GM21717 (cell line): Measurements from ENCODE around the gene TMEM145.

Experiments
- ATAC-seq: cut with Tn5 transposase; IDR thresholded peaks from one replicate; pipeline ENCODE4 v1.9.1; 2021; ENCODE audit warnings: mild to moderate bottlenecking, moderate library complexity; ENCODE audit not compliant: unreplicated experiment

Gene TMEM145

DNA sequence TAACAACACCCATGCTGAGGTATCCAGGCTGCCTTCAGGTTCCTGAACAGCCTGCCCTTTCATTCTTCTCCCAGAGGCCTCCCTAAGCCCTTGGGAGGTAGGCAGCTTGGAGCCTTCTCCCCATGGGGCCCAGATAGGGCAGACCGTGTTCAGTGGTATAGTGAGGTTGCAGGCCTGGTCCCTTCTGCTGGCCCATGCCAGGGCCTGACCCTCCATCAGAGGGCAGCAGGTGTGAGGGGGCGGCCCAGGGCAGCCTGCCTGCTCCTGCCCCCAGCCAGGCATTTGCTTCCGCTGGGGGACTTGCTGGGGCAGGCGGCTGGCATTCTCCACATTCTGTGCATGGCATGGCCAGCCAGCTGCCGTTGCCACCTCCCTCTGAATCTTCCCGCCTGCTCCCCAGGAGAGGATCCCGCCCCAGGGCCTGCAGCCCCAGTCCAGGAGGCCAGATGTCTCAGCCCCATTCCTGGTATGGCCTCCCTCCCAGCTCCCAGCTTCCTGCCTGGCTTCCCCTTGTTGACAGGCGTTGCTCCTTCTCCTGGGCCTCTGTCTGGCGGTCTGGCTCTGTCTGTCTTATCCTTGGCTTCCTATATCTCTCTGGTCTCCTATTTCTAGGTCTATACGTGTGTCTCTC, 35.2 kb upstream of the TMEM145 start:
- ATAC-seq, result no peak

DNA sequence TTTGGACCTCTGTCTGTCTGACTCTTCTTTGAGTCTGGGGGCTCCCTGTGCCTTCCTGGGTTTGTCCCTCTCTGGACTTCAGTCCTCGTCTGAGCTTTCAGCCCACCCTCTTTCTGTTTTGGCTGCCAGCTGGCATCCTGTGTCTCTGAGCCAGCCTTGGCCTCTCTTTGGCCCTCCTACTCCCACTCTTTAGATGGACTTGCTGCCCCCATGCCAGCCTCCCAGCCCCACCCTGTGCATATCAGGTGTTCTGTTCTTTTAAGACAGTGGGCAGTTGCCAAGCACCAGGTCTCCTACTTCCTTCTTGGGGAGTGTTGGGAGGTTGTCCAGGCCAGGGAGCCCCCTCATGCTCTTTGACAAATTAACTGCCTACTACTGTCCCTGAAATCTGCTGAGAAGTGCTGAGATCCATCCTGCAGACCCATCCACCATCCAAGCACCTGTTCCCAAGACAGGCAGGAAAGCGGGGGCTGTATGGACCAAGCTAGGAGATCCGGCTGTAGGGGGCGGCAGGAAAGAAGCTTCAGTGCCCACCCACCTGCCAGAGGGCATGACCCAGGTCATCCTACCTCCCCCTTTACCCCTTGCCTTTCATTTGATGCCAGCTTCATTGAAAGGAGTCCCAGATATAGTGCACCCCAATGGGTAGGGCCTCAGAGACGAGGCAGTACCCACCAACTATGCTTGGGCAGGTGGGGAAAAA, 34.5 kb upstream of the TMEM145 start:
- no peak for ATAC-seq

DNA sequence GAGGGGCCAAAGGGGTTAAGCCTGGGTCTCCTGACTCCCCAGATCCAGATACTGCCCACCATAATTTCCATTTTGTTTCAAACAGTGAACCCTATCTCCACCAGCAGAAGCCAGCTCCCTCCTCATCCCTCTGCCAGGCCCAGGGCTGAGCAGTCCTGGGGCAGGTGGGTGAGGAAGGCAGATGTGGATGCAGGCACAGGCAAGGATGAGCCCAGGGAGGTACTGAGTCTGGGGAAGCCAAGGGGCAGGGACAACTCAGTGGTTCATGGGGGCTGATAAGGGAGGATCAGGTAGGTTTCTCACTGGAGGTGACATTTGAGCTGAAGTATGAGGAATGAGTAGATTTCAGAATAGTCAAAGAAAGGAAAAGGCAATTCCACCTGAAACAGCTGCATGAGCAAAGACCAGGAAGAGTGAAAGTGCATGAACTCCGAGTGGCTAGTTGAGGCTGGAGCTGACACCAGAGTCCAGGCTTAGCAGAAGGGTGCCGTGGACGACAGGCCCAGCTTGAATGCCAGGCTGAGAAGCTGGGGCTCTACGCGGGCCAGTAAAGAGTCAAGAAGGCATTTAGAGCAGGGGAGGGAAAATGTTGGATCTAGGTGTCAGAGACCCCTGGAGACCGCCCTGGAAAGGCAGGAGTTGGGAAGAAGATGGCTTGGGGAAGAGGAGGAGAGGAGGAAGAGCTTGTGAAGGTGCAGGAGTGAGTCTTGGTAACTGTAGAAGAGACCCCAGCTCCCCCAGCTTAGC, 33.8 kb upstream of the TMEM145 start:
- no peak for ATAC-seq

DNA sequence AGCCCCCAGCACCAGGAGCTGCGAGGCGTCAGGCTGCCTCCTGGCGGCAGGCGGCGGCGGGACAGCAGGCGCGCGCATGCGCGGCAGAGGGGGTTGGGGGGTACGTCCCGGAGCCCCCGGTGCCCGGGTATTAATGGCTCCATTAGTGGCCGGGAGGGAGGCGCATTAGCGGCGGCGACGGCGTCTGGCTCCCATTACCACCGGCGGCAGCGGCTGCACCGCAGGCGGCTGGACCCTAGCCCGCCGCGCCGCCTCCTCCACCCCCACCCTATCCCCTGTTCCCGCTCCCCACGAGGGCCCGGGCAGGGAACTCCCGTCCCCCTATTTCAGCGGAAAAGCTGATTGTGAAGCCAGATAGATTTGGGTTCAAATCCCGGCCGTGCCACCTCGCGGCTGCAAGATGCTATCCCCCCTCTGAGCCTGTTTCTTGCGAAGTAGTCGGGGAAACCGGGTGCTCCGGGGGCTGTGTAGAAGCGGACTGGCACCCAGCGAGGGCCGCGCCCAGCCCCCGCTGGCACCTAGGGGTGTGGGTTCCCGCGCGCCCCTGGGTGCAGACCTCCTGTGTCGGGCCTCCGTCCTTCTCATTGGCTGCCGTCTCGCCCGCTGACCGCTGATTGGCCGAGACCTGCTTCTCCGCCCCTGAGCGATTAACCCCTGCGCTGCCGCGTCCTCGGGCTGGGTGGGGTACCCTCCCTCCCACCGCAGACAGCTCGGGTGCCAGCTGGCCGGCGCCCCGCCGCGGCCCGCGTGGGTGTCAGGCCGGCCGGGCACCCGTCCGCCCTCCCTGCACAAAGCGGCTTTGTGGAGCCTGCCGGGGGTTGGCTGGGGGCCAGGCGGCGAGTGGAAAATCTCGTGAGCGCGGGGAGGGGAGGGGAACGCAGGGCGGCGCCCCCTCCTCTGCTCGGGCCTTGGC, 33.0 kb upstream of the TMEM145 start:
- ATAC-seq, result peak; percentile 27

DNA sequence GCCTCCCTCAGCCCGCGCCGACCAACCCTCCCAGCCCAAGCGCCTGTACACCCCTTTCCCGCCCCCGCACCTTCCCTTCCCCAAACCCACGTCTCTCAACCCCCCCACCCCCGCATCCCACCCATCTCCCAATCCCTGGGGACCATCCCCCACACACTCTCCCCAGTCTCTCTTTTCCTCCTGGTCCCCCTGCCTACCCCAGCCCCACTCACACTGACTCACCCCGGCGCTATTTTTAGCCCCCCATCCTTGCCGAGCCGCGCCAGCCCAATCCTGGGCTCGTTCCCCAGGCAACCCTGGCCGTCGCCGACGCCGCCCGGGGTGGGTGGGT, 32.3 kb upstream of the TMEM145 start:
- ATAC-seq, result no peak

DNA sequence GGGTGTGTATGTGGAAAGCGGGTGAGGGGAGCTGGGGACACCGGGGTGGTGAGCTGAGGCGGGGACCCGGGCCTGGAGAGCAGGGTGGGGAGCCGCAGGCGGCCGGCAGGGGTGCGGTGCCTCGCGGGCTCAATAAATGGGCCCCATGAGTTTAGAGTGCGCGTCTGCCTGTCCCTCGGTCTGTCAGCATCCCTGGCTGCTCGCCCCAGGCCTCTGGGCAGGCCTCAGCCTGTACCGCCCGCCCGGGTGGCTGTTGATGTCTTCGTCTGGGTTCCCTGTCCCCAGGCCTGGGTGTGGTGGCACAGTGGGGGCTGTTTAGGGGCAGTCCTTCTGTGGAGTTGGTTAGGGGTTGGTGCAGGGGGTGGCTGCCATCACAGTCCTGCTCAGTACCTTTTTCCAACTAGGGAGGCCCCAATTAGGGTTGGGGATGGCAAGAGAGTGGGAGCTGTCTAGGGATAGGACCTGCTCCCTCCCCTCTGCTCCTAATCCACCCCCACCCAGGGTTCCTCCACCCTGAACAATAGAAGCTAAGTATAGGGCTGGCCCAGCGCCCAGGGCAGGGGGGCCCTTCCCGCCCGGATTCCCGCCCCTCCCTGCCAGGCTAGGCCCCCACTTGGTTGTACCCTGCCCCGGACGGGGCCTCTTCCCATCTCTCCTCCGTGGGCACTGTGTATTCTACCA, 31.8 kb upstream of the TMEM145 start:
- no peak for ATAC-seq

DNA sequence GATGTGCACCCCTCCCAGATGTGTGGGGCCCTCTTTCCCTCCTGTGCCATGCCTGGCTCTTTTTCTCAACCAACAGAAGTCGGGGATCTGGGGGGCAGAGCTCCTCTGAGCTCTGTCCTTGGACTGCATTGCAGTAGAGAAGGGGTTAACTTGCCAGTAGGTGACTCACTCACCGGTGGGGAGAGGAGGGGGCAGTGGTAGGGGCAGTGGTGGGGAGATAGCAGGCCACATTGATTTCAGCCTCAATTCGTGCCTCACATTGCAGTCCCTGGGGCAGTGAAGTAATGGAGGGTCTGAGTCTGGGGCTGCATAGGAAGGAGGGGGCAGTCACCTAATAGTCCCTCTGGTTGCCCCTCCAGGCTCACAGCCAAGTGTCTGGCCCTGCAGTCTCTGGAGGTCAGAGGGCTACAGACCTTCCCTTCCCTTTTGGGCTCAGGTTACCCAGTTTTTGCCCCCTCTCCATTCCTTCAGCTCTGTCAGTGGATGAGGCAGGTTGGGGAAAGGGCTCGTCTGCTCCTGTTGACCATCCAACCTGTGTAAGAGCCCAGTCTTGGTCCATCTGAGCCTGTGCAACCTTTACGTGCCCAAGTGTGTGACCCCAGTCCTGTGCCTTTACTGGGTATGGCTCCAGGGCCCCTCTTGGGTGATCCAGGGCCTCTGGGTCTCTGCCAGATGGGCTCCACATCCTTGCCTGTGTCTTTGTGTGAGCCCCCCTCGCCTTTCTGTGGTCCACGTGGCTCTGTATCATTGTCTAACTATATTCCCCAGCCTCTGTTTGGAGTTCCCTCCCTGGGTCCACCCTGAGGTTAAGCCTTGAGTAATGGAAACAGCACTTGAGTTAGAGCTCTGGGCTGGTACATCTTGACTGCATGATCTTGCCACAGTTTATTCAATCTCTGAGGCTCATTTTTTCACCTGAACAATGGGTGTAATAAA, 31.0 kb upstream of the TMEM145 start:
- no peak for ATAC-seq

DNA sequence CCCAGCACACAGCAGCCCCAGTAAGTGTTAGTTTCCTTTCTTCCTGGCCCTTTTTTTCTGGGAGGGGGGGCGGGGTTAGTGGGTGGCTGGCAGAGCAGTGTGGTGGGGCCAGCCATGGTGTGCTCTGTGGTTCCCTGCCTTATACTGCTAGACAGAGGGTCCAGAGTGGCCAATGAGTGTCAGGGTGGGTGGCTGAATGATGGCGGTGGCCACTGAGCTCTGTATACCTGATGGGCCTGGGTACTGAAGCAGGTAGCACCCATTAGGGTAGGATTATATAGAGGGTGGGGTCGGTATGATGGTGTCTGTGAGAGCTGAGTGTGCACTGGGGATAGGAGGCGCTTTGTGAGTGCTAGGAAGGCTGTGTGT, 30.3 kb upstream of the TMEM145 start:
- ATAC-seq, result no peak

DNA sequence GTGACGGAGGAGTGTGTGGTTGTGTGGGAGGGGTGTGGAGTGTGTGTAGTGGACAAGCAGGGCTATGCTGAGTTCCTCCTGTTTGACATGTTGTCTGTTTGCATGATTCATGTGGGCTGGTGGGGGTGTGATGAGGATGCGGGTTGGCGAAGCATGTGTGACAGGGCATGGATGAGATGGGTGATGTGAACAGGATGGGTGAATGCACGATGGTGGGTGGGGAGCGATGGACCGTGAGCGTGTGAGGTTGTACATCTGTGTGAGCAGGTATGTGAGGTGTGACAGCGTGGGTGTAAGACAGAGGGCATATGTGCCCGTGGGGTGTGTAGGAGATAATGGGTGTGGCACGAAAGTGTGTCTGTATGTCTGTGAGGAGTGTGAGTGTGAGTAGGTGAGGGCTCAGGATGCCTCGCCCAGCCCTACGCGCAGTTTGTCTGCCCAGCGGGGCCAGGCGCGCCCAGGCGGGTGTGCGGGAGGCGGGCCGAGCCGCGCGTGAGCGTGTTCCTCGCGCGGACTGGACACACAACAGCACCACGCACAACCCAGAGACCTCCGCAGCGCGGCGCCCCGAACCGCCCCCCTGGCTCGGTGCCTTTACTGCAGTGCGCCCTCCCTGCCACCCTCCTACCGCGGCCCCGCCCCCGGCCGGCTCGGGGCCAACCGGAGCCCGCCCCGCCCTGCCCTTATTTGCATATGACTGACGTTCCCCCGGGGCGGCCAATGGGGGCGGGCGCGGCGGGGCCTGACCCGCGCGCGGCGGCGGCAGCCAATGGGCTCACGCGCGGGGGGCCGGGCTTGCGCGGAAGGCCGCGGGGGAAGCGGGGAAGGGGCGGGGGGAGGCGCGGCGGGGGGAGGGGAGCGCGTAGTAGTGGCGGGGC, 29.7 kb upstream of the TMEM145 start:
- peak; percentile 30 for ATAC-seq

DNA sequence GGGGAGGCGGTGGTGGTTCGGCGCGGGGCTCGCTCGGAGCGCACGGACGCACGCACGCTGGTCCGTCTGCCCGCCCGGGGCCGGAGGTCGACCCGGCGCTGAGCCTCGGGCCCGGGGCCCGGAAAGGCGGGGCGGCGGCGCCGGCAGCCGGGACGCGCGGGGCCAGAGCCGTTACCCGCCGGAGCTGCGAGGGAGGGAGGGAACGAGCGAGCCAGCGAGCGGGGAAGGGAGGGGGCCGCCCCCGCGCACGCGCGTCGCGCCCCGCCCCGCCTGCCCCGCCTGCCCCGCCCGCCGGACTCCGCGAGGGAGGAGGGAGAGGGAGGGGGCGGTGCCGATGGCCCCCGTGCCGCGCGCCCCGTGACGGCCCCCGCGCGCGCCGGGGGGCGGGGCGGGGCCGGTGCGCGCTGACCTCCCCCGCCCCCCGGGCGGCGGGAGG, 29.0 kb upstream of the TMEM145 start:
- ATAC-seq, result peak; percentile 20

DNA sequence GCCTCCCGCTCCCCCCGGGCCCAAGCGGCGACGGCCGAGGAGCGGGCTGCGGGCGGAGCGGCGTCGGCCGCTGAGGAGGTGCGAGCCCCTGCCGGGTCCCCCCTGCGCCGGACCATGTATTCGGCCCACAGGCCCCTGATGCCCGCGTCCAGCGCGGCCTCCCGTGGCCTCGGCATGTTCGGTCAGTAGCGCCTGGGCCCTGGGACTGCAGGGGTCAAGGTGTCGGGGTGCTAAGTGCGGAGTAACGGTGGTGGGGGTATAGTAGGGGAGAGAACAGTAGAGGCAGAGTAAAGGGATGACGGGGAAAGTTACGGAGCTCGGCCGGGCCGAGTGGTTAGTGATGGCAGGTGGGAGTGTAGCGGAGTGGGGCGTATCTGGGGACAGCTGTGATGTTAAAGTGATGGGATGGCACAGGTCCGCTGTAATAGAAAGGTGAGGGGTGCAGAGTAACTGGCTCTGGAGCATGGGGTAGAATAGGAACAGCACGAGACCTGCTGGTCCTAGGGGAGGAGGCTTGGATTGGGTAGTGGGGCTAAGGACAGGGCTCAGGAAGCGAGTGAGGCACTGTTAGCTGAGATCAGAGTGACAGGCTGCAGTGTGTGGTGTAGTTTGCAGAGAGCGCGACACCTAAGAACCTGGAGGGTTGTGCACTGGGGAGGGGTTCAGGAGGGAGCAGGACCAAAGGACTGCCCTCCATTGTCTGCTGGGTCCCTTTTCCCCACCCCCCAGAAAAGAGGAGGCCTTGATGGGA, 28.3 kb upstream of the TMEM145 start:
- ATAC-seq, result no peak

DNA sequence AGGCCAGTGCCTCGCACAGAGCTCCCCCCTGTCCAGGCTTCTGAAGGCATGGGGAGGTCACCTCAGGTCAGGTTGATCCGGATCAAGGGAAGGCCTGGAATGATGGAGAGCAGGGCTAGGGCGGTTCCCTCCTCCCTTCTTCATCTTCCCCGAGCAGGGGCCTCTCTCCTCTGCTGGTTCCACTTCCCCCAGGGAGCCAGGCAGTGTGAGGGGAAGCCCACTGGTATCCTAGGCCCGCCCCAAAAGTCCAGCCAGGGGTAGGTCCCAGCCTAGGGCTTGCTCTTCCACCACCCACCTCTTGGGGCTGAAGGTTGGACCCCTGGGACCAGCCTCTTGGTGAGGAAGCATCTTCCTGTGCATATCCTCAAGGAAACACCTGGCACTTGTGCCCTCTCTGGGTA, 27.6 kb upstream of the TMEM145 start:
- ATAC-seq, result no peak

DNA sequence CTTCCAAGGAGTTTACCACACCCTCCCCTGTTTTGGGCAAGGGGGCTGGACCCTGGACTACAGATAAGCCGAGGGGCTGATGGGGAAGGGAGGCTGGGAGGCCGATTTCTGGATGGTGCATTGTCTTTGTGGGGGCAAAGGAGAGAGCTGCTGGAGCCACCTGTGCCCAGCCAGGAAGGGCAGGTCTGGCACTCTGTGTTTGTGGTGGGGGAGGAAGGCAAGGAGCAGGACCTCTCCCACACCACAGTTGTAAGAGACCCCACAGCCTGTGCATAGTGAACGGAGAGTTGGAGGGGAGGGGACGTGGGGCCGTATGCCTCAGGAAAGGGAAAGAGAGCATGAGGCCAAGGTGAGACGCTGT, 27.1 kb upstream of the TMEM145 start:
- no peak for ATAC-seq

DNA sequence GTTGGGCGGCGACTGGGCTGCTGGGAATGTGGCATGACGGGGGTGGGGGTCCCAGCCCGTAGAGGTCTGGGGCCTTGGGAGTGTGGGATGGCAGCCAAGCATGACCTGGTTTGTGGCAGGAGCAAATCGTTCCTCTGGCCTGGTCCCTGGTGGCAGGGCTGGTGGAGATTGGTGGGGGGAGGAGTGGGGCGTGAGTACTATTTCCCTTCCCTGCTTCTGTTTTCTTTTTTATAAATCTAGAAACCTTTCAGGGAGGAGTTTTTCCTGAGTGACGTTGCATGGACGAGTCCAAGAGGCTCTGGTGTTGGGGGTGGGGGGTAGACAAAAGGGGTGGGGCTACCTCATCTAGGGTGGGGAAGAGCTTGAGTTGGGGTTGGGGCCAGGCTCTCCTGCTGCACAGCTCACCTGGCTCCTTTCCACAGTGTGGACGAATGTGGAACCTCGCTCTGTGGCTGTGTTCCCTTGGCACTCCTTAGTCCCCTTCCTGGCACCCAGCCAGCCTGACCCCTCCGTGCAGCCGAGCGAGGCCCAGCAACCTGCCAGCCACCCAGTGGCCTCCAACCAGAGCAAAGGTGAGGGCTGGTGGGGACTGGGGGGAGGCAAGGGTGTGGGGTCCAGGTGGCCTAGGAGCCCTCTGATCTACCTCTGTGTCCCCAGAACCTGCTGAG, 26.6 kb upstream of the TMEM145 start:
- no peak for ATAC-seq

DNA sequence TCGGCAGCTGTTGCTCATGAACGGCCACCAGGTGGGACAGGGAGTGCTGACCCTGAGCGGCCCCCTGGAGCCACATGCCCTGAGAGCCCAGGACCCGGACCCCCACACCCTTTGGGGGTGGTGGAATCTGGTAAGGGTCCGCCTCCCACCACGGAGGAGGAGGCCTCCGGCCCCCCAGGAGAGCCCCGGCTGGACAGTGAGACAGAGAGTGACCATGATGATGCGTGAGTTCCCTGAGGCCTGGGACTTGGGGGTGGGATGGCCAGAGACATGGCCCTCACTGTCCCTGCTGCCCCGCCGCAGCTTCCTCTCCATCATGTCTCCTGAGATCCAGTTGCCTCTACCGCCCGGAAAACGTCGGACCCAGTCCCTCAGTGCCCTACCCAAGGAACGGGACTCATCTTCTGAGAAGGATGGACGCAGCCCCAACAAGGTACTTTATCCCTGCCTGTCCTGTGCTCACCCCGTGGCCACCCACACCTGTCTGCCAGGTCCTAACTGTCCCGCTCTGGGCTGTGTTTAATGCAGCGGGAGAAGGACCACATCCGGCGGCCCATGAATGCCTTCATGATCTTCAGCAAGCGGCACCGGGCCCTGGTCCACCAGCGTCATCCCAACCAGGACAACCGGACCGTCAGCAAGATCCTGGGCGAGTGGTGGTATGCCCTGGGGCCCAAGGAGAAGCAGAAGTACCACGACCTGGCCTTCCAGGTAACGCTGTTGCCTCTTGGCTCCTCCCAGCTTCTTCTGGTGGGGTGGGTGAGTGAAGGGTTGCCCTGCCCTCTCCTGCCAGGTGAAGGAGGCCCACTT, 25.9 kb upstream of the TMEM145 start:
- no peak for ATAC-seq

DNA sequence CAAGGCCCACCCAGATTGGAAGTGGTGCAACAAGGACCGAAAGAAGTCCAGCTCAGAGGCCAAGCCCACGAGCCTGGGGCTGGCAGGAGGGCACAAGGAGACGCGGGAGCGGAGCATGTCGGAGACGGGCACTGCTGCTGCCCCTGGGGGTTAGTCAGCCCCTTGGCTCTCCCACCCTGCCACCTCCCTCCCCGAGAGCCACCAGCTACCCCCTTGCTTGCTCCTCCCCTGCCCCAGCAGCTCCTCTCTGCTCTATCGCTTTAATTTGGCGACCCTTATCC, 25.3 kb upstream of the TMEM145 start:
- no peak for ATAC-seq

DNA sequence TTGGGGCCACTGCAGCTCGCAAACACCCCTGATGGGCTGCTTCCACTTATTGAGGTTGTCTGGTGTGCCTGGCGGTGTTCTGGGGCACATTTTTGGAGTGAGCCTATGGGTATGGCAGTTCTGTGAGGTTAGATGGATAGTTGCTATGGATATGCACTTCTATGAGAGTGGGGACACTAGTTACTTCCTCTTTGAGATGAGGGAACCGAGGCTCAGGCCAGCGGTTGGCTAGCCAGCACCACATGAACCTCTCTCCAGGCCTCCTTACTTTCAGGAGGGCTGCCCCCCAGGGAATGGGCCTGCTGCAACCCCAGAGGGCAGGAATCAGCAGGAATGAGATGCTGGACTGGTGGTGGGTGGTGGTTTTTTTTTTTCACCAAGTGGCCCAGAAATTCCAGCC, 24.7 kb upstream of the TMEM145 start:
- no peak for ATAC-seq
